Astrocyte of the cerebellum (primary cell): ENCODE measurements around the gene MAGEA6.
"Not testable (repeated sequence)": the region's sequence is repeated elsewhere in the genome, so short reads cannot be mapped to it uniquely, and the experiment has no call there.

Experiments
- DNase-seq: peaks from one replicate; pipeline ENCODE4 v3.0.0-alpha.2; 2011; ENCODE audit warnings: low read depth
- H3K4me3 ChIP-seq: 2 replicates; pipeline ENCODE4 v1.5.1; 2011; ENCODE audit warnings: mild to moderate bottlenecking, low read depth, low read length, moderate library complexity
- in situ Hi-C: cut with HindIII; loops from 2 replicates; pipeline ENCODE4 v1.10.0; 2017; ENCODE audit warnings: low sequenced_read_pairs
- TF ChIP-seq, protein P1 (sequence below): IDR thresholded peaks from 2 replicates; pipeline ENCODE4 v1.5.1; 2012; ENCODE audit warnings: low read length, low read depth, moderate library complexity, mild to moderate bottlenecking; ENCODE audit errors: missing control alignments

The MAGEA6 gene

GRCh38 chrX:152735860-152736511 is 33.5 kb downstream of the MAGEA6 start:
- TF ChIP-seq, protein P1, sequence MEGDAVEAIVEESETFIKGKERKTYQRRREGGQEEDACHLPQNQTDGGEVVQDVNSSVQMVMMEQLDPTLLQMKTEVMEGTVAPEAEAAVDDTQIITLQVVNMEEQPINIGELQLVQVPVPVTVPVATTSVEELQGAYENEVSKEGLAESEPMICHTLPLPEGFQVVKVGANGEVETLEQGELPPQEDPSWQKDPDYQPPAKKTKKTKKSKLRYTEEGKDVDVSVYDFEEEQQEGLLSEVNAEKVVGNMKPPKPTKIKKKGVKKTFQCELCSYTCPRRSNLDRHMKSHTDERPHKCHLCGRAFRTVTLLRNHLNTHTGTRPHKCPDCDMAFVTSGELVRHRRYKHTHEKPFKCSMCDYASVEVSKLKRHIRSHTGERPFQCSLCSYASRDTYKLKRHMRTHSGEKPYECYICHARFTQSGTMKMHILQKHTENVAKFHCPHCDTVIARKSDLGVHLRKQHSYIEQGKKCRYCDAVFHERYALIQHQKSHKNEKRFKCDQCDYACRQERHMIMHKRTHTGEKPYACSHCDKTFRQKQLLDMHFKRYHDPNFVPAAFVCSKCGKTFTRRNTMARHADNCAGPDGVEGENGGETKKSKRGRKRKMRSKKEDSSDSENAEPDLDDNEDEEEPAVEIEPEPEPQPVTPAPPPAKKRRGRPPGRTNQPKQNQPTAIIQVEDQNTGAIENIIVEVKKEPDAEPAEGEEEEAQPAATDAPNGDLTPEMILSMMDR = no peak
- in situ Hi-C loops = no loop called here
- DNase-seq = no peak
- no peak overlapping the region for H3K4me3 ChIP-seq

GRCh38 chrX:152735101-152735500 is 34.4 kb downstream of the MAGEA6 start:
- H3K4me3 ChIP-seq = no peak overlapping the region
- DNase-seq = no peak
- in situ Hi-C loops = no loop called here
- TF ChIP-seq, protein P1 = no peak

- DNase-seq, H3K4me3 ChIP-seq, in situ Hi-C loops: not testable (repeated sequence)
These were observed 35.2 kb downstream of the MAGEA6 start for GRCh38 chrX:152734143-152734858.

DNA sequence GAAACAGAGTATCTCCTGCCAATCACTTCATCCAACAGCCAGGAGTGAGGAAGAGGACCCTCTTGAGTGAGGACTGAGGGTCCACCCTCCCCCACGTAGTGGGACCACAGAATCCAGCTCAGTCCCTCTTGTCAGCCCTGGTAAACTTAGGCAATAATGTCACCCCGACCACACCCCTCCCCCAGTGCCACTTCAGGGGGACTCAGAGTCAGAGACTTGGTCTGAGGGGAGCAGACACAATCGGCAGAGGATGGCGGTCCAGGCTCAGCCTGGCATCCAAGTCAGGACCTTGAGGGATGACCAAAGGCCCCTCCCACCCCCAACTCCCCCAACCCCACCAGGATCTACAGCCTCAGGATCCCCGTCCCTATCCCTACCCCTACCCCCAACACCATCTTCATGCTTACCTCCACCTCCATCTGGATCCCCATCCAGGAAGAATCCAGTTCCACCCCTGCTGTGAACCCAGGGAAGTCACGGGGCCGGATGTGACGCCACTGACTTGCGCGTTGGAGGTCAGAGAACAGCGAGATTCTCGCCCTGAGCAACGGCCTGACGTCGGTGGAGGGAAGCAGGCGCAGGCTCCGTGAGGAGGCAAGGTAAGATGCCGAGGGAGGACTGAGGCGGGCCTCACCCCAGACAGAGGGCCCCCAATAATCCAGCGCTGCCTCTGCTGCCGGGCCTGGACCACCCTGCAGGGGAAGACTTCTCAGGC is 36.1 kb downstream of the MAGEA6 start, which contains the start of the genes CSAG1 and MAGEA12:
Gene CSAG1, minus strand, starts transcription at position 461 of the 715 bp plus-strand sequence. CDS start 1,261 bp downstream, outside the sequence.
Gene MAGEA12, plus strand, starts transcription at position 497 of the 715 bp plus-strand sequence. CDS start 2,405 bp downstream, outside the sequence.
- no peak within 1 kb of the TSS for H3K4me3 ChIP-seq
- DNase-seq = no peak
- TF ChIP-seq, protein P1 = no peak
- in situ Hi-C loops = no loop called here

- no peak overlapping the region for H3K4me3 ChIP-seq
- in situ Hi-C loops = no loop called here
- TF ChIP-seq, protein P1 = no peak
- no peak for DNase-seq
These were observed 44.1 kb downstream of the MAGEA6 start for GRCh38 chrX:152725409-152725808.
